ENCODE results near the gene JAK2. TPM values are rescaled to one million over a fixed set of nuclear protein-coding genes. Genes with fewer than 3 reads are reported as not detected.

JAK2 gene
- total RNA-seq, 2 experiments from 2014 or later: 25.7 to 27.2 TPM

Other genes starting within 250 kb of the JAK2 start
- gene AK3, start 244.1 kb upstream of the JAK2 start, total RNA-seq: 10 to 100 TPM; 34.8 to 35.4 TPM
- gene RCL1, start 192.3 kb upstream of the JAK2 start, total RNA-seq: 10 to 100 TPM; 16.8 TPM
- not detected for gene INSL6, start 200.4 kb downstream of the JAK2 start, total RNA-seq
- gene INSL4, start 246.1 kb downstream of the JAK2 start, total RNA-seq: not detected